NOMO-1 treated with DMSO at 0.1 percent for 48 hours (cell line): ENCODE data around the gene PAGR1.
"Not testable (repeated sequence)": the region's sequence is repeated elsewhere in the genome, so short reads cannot be mapped to it uniquely, and the experiment has no call there.

Experiments
- DNase-seq: peaks from one replicate; lab custom pipeline; 2025; ENCODE audit not compliant: unreplicated experiment; lab: John Stamatoyannopoulos, UW

The PAGR1 gene

DNA sequence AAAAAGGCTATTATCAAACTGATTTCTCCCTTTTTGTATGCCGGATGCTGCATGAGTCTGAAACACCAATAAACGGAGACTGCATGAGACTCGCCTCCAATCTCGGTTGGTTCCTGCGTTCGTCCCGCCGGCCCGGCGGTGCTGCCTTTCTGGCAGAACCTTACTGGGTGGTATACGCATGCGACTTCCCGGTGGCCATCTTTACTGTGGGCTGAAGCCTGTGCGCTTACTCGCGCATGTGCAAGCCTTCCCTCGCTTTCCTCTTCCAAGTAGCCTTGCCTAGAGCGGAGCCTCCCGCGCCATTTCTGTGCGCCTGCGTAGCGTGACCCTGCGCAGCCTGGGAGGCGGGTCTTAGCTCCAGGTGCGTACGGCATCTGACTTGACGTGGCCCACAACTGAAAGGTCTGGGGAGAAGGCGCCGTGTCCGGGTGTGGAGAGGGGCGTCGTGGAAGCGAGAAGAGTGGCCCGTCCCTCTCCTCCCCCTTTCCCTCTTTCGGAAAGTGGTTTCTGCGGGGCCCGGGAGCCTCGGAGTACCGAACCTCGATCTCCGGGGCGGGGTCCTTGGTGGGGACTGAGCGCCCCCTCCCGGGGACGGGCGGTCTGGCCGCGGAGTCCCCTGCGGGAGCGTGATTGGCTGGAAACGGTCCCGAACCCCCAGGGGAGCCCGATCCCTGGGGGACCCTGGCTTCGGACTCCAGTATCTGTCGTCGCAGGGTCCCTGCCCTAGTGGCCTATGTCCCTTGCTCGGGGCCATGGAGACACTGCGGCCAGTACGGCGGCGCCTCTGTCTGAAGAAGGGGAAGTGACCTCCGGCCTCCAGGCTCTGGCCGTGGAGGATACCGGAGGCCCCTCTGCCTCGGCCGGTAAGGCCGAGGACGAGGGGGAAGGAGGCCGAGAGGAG, at the start of gene PAGR1:
Gene PAGR1, plus strand, starts transcription at position 360 of the 901 bp plus-strand sequence. Its CDS starts 374 bp downstream, at position 734.
- DNase-seq = peak; percentile 99

DNA sequence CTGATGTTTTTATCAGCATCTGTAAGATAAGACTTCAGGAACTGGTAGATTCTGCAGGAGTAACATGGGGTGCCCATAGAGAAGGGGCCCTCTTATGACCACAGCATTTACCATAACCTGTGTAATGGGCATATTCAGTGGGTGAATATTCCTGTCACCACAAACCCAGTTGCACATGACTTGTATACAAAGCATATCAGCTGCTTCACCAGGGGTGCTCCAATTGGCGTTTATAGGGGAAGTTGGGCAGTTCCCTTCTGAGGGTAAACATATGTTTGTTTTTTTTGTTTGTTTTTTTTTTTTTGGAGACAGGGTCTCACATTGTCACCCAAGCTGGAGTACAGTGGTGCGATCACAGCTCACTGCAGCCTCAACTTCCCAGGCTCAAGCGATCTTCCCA, 49.4 kb upstream of the PAGR1 start:
- DNase-seq = no peak

DNA sequence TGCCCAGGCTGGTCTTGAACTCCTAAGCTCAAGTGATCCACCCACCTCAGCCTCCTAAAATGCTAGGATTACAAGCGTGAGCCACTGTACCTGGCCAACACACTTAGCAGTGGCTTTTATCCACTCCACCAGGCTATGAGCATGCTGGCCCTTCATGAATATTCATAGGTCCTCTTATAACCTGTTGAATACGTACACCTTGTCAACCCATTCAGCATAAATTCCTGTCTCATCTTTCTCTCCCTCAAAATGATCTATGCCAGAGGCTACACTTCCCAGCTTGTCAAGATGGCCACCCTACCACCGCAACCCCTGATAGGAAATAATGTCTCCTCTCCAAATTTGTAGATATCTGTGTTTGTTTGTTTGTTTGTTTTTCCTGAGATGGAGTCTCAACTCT, 48.9 kb upstream of the PAGR1 start:
- DNase-seq = no peak

DNA sequence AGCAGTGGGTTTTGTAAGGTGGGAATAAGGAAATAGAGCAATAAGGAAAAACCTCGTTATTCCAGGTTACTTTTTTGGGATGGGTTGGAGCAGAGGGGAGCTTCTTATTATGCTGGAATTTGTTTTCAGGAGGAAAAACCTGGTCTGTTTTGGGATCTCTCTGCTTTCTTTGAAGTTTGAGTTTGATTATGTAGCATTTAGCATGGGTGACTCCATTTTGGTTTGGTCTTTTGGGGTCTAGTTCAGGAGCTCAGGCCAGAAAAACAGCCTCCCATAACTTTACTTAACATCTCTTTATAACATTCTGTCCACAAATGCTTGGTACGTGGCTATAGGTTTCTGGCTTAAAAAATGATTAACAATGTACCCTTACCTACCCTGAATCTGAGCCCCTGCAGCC, 46.4 kb upstream of the PAGR1 start:
- no peak for DNase-seq

DNA sequence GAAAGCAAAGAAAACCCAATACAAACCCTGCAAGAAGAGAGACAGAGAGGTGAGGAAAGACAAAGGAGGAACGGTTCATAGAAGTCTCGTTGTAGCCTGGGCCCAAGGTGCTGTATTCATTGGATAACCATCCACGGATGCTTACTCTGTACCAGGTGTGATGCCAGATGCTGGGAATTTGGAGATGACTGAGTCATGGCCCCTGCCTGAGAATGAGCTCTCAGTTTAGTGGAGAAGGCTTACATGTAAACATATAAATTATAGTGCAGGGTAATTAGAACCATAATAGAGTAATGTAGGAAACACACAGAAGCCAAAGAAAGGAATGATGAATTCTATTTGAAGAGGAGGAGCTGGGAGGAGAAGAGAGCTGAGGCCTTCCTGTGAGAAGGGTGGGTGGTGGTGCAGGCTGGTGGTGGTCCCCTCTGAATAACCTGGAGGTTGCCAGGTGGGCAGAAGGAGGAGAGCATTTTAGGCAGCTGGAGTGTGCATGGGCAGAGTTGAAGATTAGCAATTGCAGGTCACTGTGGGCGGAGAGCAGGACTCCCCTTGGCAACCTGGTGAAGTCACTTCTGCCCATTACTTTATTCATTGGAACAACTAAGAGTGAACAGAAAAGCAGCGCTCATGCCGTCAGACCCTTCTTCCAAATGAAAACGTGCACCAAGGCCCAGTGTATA, 45.6 kb upstream of the PAGR1 start:
- DNase-seq = no peak

DNA sequence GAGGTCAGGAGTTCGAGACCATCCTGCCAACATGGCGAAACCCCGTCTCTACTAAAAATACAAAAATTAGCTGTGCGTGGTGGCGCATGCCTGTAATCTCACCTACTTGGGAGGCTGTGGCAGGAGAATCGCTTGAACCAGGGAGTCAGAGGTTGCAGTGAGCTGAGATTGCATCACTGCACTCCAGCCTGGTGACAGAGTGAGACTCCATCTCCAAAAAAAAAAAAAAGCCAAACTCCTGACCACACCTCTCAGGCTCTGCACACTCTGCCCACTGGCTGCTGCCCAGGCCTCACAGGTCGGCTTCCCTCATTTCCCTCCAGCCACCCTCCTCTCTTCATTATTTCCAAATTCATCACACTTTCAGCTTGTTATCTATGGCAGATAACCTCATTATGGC, 43.6 kb upstream of the PAGR1 start:
- not testable (repeated sequence) for DNase-seq

DNA sequence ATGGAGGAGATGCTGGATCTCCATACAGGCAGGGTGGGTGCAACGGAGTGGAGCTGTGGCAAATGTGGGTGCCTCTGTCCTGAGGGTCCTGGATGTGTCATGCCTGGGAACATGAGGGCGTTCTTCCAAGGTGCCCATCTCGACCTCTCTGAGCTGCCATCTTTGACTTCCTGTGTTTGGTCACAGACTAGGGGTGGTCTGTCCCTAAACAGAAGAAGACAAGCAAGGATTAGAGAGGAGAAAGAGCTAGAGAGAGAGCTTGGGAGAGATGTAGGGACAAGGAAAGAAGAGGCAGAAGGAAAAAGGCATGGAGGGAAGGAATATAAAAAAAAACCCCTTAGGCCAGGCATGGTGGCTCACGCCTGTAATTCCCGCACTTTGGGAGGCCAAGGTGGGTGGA, 41.2 kb upstream of the PAGR1 start:
- no peak for DNase-seq

DNA sequence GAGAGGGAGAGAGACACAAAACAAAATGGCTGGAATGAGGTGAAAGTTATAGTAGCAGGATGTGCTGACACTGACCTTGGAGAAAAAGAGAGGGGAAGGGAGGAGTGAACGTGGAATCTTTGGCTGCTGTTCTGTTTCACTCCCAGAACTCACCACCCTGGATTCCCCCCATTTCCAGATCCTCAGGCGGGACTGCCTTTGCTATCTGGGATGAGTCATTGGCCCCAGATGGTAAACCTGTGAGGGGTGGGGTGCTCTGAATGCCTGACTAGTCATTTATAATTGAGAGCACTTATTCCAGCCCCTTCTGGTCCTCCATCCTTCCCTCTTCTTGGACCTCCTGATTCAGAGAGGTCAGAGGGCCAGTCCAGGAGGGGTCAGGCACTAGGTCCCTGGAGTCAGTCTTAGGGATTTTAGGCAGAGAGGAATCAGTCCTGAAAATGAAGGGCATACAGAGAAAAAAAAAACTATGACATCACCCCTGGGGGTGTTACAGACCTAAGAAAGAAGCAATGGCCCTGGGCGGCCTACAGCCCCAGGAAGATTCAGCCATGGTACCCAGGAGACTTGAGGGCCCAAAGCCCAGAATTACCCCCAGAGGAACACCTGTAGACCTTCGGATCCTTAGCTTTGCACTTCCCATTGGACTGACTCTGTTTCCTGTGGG, 40.1 kb upstream of the PAGR1 start:
- DNase-seq = no peak

DNA sequence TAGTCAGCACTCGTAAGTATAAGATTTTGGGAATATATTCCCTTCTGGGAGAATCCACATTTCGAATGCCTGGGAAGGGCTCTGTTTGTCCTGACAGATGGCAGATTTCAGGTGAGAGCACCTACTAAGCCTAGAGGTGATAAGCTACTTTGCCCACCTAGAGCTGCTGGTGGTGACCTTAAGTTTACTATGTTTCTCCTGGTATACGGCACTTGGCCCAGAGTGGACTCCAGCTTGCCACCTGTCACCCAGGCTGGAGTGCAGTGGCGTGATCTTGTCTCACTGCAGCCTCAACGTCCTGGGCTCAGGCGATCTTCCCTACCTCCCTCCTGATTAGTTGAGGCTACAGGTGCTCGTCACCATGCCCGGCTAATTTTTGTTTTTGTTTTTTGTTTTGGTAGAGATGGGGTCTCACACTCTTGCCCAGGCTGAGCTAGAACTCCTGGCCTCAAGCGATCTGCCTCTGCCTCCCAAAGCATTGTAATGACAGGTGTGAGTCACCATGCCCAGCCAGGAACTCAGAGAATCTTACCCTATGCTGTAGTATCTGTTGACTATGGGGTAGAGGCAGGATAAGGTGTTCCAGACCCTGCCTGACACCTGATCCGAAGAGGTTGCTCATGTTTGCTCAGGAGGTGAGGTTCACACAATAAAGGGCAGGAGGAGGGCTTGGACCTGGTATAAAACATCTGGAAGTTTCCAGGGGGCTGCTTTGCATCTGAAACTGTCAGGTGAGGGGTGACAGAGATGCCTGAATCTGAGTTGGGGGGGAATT, 38.2 kb upstream of the PAGR1 start, which contains the start of gene ZG16:
Gene ZG16, plus strand, starts transcription at position 681 of the 775 bp plus-strand sequence. CDS start 1,011 bp downstream, outside the sequence.
- DNase-seq = no peak

DNA sequence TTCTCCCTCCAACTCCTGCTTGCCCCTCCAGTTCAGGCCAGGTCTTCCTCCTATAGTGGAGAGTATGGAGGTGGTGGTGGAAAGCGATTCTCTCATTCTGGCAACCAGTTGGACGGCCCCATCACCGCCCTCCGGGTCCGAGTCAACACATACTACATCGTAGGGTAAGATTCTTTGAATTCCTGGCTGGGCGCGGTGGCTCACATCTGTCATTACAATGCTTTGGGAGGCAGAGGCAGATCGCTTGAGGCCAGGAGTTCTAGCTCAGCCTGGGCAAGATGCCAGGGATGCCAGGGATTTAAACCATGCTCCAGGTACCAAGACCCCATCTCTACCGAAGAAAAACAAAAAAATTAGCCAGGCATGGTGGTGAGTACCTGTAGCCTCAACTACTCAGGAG, 36.5 kb upstream of the PAGR1 start:
- no peak for DNase-seq

DNA sequence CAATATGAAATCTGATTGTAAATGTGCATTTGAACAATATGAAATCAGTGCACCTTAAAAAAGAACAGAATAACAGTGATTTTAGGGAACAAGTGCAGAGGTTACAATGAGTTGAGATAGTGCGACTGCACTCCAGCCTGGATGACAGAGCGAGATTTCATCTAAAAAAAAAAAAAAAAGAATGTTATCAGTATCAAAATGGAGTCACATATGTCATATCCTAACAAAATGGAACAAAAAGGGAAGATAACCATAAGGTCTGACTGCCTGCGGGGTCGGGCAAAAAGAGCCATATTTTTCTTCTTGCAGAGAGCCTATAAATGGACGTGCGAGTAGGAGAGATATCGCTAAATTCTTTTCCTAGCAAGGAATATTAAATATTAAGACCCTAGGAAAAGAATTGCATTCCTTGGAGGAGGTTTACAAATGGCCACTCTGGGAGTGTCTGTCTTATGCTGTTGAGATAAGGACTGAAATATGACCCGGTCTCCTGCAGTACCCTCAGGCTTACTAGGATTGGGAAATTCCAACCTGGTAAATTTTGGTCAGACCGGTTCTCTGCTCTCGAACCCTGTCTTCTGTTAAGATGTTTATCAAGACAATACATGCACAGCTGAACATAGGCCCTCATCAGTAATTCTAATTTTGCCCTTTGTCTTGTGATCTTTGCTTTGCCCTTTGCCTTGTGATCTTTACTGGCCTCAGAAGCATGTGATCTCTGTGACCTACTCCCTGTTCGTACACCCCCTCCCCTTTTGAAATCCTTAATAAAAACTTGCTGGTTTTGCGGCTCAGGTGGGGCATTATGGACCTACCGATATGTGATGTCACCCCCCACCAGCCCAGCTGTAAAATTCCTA, 32.6 kb upstream of the PAGR1 start:
- DNase-seq = not testable (repeated sequence)

DNA sequence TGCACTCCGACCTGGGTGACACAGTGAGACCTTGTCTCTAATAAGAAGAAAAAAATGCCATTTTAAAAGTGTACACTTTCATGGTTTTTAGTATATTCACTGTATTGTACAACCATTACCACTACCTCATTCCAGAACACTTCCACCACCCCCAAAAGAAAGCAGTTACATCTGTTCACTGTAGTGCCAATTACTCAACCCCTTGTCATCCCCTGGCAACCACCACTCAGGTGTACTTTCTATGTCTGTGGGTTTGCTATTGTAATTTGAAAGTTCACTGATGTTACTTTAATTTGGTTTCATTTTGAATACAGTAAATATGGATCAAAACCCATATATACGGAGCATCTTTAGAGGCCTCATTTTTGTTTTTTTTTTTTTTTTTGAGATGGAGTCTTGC, 31.8 kb upstream of the PAGR1 start:
- DNase-seq = no peak

DNA sequence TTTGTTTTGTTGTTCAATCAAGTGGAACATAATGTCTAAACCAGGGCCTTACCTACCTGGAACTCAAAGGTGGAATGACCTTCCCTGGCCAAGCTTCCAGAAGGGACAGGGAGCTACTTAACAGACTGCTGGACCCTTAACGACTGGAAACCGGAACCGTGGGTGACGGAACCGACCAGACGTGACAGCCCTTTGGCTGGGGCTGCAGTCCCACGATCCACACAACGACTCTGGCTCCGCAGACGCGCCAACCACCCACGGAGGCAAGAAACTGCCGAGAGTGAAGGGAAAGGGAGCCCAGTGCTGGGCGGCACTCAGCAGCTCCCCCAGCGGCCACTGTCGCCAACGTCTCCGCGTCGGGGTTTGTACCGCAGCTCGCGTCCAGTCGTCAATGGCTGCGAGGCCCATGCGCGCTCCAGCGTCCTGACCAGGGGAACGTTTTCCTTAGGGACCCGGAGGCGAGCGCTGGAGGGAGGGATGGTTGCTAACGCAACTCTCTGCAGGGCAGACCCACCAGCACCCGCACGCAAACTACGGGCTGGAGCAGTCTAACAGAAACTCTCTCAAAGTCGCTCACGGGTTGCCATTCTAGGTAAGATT, 31.0 kb upstream of the PAGR1 start:
- DNase-seq = no peak

DNA sequence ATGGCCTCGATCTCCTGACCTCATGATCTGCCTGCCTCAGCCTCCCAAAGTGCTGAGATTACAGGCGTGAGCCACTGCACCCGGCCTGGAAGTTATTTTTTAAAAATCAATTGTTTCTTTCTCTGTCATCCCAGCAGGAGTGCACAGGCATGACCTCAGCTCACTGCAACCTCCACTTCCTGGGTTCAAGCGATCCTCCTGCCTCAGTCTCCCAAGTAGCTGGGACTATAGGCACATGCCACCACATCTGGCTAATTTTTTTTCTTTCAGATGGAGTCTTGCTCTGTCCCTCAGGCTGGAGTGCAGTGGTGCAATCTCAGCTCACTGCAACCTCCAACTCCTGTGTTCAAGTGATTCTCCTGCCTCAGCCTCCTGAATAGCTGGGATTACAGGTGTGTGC, 28.8 kb upstream of the PAGR1 start:
- DNase-seq = not testable (repeated sequence)

DNA sequence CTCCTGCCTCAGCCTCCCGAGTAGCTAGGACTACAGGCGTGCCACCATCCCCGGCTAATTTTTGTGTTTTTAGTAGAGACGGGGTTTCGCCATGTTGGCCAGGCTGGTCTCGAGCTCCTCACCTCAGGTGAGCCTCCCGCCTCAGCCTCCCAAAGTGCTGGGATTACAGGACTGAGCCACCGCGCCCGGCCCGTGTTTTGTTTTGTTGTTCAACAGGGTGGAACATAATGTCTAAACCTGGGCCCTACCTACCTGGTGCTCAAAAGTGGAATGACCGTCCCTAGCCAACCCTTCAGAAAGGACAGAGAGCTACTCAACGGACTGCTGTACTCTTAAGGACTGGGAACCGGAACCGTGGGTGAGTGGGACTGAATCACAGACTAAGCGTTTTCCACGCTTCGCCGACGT, 26.2 kb upstream of the PAGR1 start:
- no peak for DNase-seq

DNA sequence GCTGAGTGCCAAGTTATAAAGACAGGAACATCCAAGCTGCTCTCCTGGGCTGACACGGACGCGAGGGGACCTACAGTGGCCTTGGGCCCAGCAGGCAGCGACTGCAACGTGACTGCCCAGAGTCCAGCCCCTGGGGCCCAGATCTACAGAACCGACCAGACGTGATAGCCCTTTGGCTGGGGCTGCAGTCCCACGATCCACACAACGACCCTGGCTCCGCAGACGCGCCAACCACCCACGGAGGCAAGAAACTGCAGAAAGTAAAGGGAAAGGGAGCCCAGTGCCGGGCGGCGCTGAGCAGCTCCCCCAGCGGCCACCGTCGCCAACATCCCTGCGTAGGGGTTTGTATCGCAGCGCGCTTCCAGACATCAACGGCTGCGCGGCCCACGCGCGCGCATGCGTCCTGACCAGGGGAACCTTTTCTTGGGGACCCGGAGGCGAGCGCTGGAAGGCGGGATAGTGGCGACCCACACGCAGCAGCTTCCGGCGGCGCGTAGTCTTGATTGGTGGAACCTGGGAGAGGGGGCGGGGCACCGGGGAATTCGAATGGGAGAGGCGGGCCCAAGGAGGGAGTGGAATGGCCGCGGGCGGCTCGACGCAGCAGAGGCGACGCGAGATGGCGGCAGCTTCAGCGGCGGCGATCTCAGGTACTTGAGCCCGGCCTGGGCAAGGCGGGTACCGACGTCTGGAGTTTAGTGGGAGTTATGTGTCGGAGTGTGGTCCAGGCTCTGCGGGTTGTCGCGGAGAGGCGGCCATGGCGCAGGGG, 25.6 kb upstream of the PAGR1 start, which contains the start of gene KIF22:
Gene KIF22, plus strand, starts transcription at position 569 of the 766 bp plus-strand sequence. Its CDS starts 9 bp downstream, at position 578.
- peak; percentile 98 for DNase-seq

DNA sequence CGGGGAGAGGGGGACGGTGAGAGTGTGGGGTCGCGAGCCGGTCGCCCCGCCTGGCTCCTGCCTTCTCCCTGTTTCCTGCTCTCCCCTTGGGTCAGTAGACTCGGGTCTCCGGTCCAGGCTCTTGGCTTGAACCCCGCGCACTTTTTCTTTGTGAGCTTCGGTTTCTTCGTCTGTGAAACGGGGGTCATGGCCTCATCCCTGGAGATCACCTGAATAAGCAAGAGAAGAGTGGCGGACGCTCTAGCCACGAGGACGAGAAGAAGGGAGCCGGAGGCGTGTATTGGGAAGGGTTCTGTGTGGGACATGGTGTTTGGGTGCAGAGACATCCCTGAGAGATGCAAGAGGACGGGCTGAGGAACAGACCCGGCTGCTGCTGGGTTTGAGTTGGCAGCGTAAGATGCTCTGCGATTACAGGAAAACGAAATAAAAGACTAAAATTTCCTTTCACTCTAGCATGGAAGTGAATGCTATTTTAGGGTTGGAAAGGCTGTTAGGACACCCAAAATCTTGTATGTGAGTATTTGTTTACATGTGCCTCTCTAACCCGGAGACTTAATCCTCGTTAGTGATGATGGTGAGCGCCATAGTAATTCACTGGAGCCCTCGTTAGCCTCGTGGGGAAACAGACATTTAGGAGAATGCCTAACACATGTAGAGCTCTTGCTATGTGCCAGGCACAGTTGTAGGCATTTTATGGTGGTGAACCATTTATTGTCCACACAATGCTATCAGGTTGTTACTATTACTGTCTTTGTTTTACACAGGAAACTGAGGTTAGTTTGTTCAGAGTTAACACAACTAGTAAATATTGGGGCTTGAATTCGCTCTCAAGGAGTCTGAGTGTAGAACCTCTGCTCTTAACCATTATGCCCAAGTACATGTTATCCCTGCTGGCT, 24.8 kb upstream of the PAGR1 start:
- no peak for DNase-seq
